ENCODE measurements around the gene APOL1.

DNA sequence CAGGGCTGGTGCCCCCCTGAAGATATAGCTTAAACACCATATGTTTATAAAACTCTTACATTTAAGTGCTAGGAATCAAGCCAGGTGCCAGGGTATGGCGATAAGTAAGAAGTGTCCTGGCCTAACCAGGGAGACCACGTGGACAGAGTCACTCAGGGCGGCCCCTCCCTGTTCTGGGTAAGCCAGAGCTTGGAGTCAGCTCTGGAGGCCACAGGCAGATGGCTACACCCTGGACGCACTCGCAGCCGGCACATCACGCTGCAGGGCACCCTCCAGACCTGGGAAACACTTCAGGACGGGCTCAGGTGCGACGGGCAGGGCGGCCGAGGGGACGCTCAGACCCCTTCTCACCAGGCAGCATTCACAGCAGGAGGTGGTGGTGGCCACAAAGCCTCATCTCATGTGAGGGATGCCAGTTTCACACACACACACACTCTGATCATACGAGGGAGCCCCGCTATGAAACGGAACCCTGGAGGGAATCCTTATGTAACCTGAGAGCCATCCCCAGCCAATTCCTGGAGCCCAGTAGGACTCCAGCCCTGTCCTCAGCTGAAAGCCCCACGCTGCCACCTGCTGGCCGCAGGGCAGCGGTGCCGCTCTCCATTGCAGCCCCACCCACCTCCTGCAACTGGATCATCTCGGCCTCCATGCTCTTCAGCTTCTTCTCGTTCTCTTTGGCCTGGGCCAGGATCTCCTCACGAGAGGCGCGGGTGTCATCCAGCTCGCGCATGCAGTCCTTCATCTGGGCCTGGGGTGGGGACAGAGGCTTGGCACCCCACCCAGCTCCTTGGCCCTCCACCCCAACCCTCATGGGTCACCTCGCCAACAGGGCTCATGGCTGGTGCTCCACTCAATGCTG is 33.4 kb downstream of the APOL1 start:
- TF ChIP-seq, protein P1, sequence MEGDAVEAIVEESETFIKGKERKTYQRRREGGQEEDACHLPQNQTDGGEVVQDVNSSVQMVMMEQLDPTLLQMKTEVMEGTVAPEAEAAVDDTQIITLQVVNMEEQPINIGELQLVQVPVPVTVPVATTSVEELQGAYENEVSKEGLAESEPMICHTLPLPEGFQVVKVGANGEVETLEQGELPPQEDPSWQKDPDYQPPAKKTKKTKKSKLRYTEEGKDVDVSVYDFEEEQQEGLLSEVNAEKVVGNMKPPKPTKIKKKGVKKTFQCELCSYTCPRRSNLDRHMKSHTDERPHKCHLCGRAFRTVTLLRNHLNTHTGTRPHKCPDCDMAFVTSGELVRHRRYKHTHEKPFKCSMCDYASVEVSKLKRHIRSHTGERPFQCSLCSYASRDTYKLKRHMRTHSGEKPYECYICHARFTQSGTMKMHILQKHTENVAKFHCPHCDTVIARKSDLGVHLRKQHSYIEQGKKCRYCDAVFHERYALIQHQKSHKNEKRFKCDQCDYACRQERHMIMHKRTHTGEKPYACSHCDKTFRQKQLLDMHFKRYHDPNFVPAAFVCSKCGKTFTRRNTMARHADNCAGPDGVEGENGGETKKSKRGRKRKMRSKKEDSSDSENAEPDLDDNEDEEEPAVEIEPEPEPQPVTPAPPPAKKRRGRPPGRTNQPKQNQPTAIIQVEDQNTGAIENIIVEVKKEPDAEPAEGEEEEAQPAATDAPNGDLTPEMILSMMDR (IDR thresholded peaks at IDR 0.05; ENCODE audit: low read depth, low read length, poor library complexity, severe bottlenecking) = peak; percentile 96
- no peak for TF ChIP-seq EZH2phosphoT487 (IDR thresholded peaks at IDR 0.05; ENCODE audit: borderline replicate concordance, low read length)
